Measurements from ENCODE around the gene TGFBR3L. TPM values are rescaled to one million over a fixed set of nuclear protein-coding genes. Genes with fewer than 3 reads are reported as not detected.

TGFBR3L gene
- total and polyA plus RNA-seq, 5 donors from 2014 or later: 1.1 TPM; not detected in 4

GRCh38 chr19:7923295-7924191 is 8.9 kb downstream of the TGFBR3L start:
- H3K4me3 Mint-ChIP-seq: peak overlapping the region in 3 of 4 donors; percentile 32 to 60 (median 47)
- H3K27me3 Mint-ChIP-seq: peaks cover 11% of the 10 kb centered on the region
- H3K27ac Mint-ChIP-seq: no peak overlapping the region
- H3K4me3 ChIP-seq (ENCODE audit: low read depth, low read length): no peak overlapping the region
- H3K27me3 ChIP-seq (ENCODE audit: control insufficient read depth, insufficient read depth, low read length): peaks cover 2% of the 10 kb centered on the region
- H3K27ac ChIP-seq (ENCODE audit: insufficient read depth, low read length, poor library complexity, severe bottlenecking): no peak overlapping the region
- no peaks in the 10 kb centered on the region for H3K36me3 ChIP-seq (ENCODE audit: control insufficient read depth, insufficient read depth, low read length)
- ATAC-seq (ENCODE audit: low read depth in 2 of 2): no peak
- peaks cover 0 to 2% (median 0%) of the 10 kb centered on the region in 7 donors for H3K9me3 Mint-ChIP-seq
- DNase-seq: no peak
- no peaks in the 10 kb centered on the region for H3K9me3 ChIP-seq (ENCODE audit: control insufficient read depth in 2 of 2, low read length in 2 of 2)
- H3K4me1 Mint-ChIP-seq: peaks cover 0 to 41% (median 18%) of the 10 kb centered on the region in 4 donors
- peaks cover 4% of the 10 kb centered on the region for H3K36me3 Mint-ChIP-seq
- H3K4me1 ChIP-seq (ENCODE audit: control insufficient read depth, insufficient read depth, low read length, poor library complexity, severe bottlenecking): peaks cover 40% of the 10 kb centered on the region

DNA sequence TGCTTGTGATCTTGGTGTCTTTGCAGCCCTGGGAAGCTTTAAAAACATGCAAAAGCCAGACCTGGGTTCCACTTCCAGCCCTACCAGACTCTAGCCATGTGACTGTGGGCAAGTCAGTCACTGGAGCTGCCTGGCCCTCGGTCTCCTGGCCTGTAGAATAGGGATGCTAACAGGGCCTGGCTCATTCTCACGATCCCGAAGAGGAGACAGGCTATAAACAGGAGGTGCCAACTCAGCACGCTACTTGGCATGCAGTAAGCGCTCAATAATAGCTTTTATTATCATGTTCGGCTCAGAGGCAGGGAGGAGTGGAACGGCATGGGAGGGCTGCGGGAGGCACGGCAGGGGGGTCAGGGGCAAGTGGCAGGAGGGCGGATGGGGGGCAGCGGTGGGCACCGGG is 9.6 kb downstream of the TGFBR3L start:
- Histone ChIP-seq H3K4me1 (ENCODE audit: control insufficient read depth, insufficient read depth, low read length, poor library complexity, severe bottlenecking) (peaks cover 40% of the 10 kb centered on the region), H3K9me3 (ENCODE audit: control insufficient read depth in 2 of 2, low read length in 2 of 2) (no peaks in the 10 kb centered on the region), H3K4me3 (ENCODE audit: low read depth, low read length) (no peak overlapping the region), H3K36me3 (ENCODE audit: control insufficient read depth, insufficient read depth, low read length) (no peaks in the 10 kb centered on the region), H3K27ac (ENCODE audit: insufficient read depth, low read length, poor library complexity, severe bottlenecking) (no peak overlapping the region), H3K27me3 (ENCODE audit: control insufficient read depth, insufficient read depth, low read length) (no peaks in the 10 kb centered on the region)
- ATAC-seq (ENCODE audit: low read depth in 2 of 2): no peak
- Mint-ChIP-seq H3K4me3 (peak overlapping the region in 2 of 4 donors; percentile 32 to 78), H3K4me1 (peaks cover 0 to 46% (median 18%) of the 10 kb centered on the region in 4 donors), H3K36me3 (peaks cover 4% of the 10 kb centered on the region), H3K27ac (no peak overlapping the region), H3K9me3 (peaks cover 0 to 2% (median 0%) of the 10 kb centered on the region in 7 donors), H3K27me3 (peaks cover 10% of the 10 kb centered on the region)
- DNase-seq: no peak

- Histone ChIP-seq H3K36me3 (ENCODE audit: control insufficient read depth, insufficient read depth, low read length) (no peaks in the 10 kb centered on the region), H3K9me3 (ENCODE audit: control insufficient read depth in 2 of 2, low read length in 2 of 2) (no peaks in the 10 kb centered on the region), H3K27me3 (ENCODE audit: control insufficient read depth, insufficient read depth, low read length) (no peaks in the 10 kb centered on the region), H3K27ac (ENCODE audit: insufficient read depth, low read length, poor library complexity, severe bottlenecking) (no peak overlapping the region), H3K4me3 (ENCODE audit: low read depth, low read length) (no peak overlapping the region), H3K4me1 (ENCODE audit: control insufficient read depth, insufficient read depth, low read length, poor library complexity, severe bottlenecking) (peaks cover 35% of the 10 kb centered on the region)
- no peak for ATAC-seq (ENCODE audit: low read depth in 2 of 2)
- Mint-ChIP-seq H3K4me3 (peak overlapping the region in 2 of 4 donors; percentile 46 to 86), H3K4me1 (peaks cover 0 to 45% (median 15%) of the 10 kb centered on the region in 4 donors), H3K36me3 (peaks cover 4% of the 10 kb centered on the region), H3K27me3 (peaks cover 6% of the 10 kb centered on the region), H3K9me3 (peaks cover 0 to 2% (median 0%) of the 10 kb centered on the region in 7 donors), H3K27ac (no peak overlapping the region)
- no peak for DNase-seq
Observed at GRCh38 chr19:7924651-7925170, 10.1 kb downstream of the TGFBR3L start.

GRCh38 chr19:7925171-7925851 is 10.7 kb downstream of the TGFBR3L start:
- peaks cover 30% of the 10 kb centered on the region for H3K4me1 ChIP-seq (ENCODE audit: control insufficient read depth, insufficient read depth, low read length, poor library complexity, severe bottlenecking)
- H3K27me3 ChIP-seq (ENCODE audit: control insufficient read depth, insufficient read depth, low read length): no peaks in the 10 kb centered on the region
- Mint-ChIP-seq H3K27me3 (peaks cover under 1% of the 10 kb centered on the region), H3K36me3 (peaks cover 4% of the 10 kb centered on the region), H3K4me1 (peaks cover 0 to 41% (median 11%) of the 10 kb centered on the region in 4 donors), H3K9me3 (no peaks in the 10 kb centered on the region), H3K4me3 (peak overlapping the region; percentile 78 to 86 (median 82)), H3K27ac (peak overlapping the region in 1 of 3 donors; percentile 90)
- H3K36me3 ChIP-seq (ENCODE audit: control insufficient read depth, insufficient read depth, low read length): no peaks in the 10 kb centered on the region
- H3K9me3 ChIP-seq (ENCODE audit: control insufficient read depth in 2 of 2, low read length in 2 of 2): no peaks in the 10 kb centered on the region
- H3K27ac ChIP-seq (ENCODE audit: insufficient read depth, low read length, poor library complexity, severe bottlenecking): no peak overlapping the region
- ATAC-seq (ENCODE audit: low read depth in 2 of 2) (peak; percentile 6 to 10), DNase-seq (peak; percentile 55 to 74 (median 74))
- H3K4me3 ChIP-seq (ENCODE audit: low read depth, low read length): no peak overlapping the region

GRCh38 chr19:7926021-7926726 is 11.5 kb downstream of the TGFBR3L start, which contains the start of gene CTXN1:
Gene CTXN1, minus strand, starts transcription at chr19:7926135. Its CDS starts 597 bp downstream, at chr19:7925538.
- Mint-ChIP-seq H3K9me3 (no peaks in the 10 kb centered on the region), H3K36me3 (peaks cover 4% of the 10 kb centered on the region), H3K4me1 (peaks cover 0 to 37% (median 6%) of the 10 kb centered on the region in 4 donors), H3K4me3 (peak within 1 kb of the TSS; percentile 78 to 86 (median 84)), H3K27ac (peak within 1 kb of the TSS in 1 of 3 donors; percentile 90), H3K27me3 (no peaks in the 10 kb centered on the region)
- H3K27me3 ChIP-seq (ENCODE audit: control insufficient read depth, insufficient read depth, low read length): no peaks in the 10 kb centered on the region
- no peak within 1 kb of the TSS for H3K27ac ChIP-seq (ENCODE audit: insufficient read depth, low read length, poor library complexity, severe bottlenecking)
- H3K36me3 ChIP-seq (ENCODE audit: control insufficient read depth, insufficient read depth, low read length): no peaks in the 10 kb centered on the region
- peaks cover 27% of the 10 kb centered on the region for H3K4me1 ChIP-seq (ENCODE audit: control insufficient read depth, insufficient read depth, low read length, poor library complexity, severe bottlenecking)
- H3K9me3 ChIP-seq (ENCODE audit: control insufficient read depth in 2 of 2, low read length in 2 of 2): no peaks in the 10 kb centered on the region
- no peak within 1 kb of the TSS for H3K4me3 ChIP-seq (ENCODE audit: low read depth, low read length)
- ATAC-seq (ENCODE audit: low read depth in 2 of 2): peak; percentile 49 to 62
- peak; percentile 41 to 74 (median 73) for DNase-seq

- Histone ChIP-seq H3K9me3 (ENCODE audit: control insufficient read depth in 2 of 2, low read length in 2 of 2) (no peaks in the 10 kb centered on the region), H3K27ac (ENCODE audit: insufficient read depth, low read length, poor library complexity, severe bottlenecking) (no peak overlapping the region), H3K4me1 (ENCODE audit: control insufficient read depth, insufficient read depth, low read length, poor library complexity, severe bottlenecking) (peaks cover 19% of the 10 kb centered on the region), H3K4me3 (ENCODE audit: low read depth, low read length) (no peak overlapping the region), H3K36me3 (ENCODE audit: control insufficient read depth, insufficient read depth, low read length) (peaks cover 6% of the 10 kb centered on the region), H3K27me3 (ENCODE audit: control insufficient read depth, insufficient read depth, low read length) (no peaks in the 10 kb centered on the region)
- Mint-ChIP-seq H3K27me3 (no peaks in the 10 kb centered on the region), H3K27ac (no peak overlapping the region), H3K9me3 (no peaks in the 10 kb centered on the region), H3K4me1 (peaks cover 0 to 30% (median 4%) of the 10 kb centered on the region in 4 donors), H3K36me3 (peaks cover 4% of the 10 kb centered on the region), H3K4me3 (peak overlapping the region; percentile 56 to 80 (median 70))
- ATAC-seq (ENCODE audit: low read depth in 2 of 2): no peak
- DNase-seq: no peak
Observed at GRCh38 chr19:7926727-7927604, 12.3 kb downstream of the TGFBR3L start.

Measured in CD4-positive, CD25-positive, alpha-beta regulatory T cell (primary cell).